OCI-LY3 (cell line): ENCODE measurements around the gene LDLRAD4.

ENCODE experiments used
- H2AFZ ChIP-seq: fragments of 200-600, 300-600 bp; shearing (Covaris generic); 2 replicates; pipeline ENCODE4 v1.6.0; 2014; ENCODE audit warnings: antibody characterized with exemption, low read depth, low read length
- H3K27ac ChIP-seq: fragments of 200-600, 300-600 bp; sonication (generic); 2 replicates; pipeline ENCODE4 v1.5.1; 2014; ENCODE audit warnings: mild to moderate bottlenecking, low read length, moderate library complexity, mixed read lengths
- H3K27me3 ChIP-seq: fragments of 200-600, 300-600 bp; sonication (generic); 2 replicates; pipeline ENCODE4 v1.6.1; 2014; ENCODE audit warnings: low read depth, low read length, mixed read lengths
- H3K36me3 ChIP-seq: fragments of 200-600, 300-600 bp; sonication (generic); replicated peaks from 2 replicates; pipeline ENCODE3; 2014; ENCODE audit warnings: low read depth, low read length, mixed read lengths
- H3K4me1 ChIP-seq: fragments of 300-600, 200-600 bp; sonication (generic); 2 replicates; pipeline ENCODE4 v1.6.1; 2014; ENCODE audit warnings: low read length, mixed read lengths
- H3K4me2 ChIP-seq: fragments of 200-600, 300-600 bp; sonication (generic); 2 replicates; pipeline ENCODE4 v1.6.1; 2014; ENCODE audit warnings: low read length, mixed read lengths
- H3K4me3 ChIP-seq: fragments of 300-600, 200-600 bp; sonication (generic); 2 replicates; pipeline ENCODE4 v1.5.1; 2014; ENCODE audit warnings: antibody characterized with exemption, mild to moderate bottlenecking, low read length, moderate library complexity
- H3K79me2 ChIP-seq: fragments of 300-600, 200-600 bp; shearing (Covaris generic); 2 replicates; pipeline ENCODE4 v1.6.1; 2014; ENCODE audit warnings: mild to moderate bottlenecking, low read length, mixed read lengths
- H3K9ac ChIP-seq: fragments of 300-600, 200-600 bp; shearing (Covaris generic); 2 replicates; pipeline ENCODE4 v1.6.0; 2014; ENCODE audit warnings: mild to moderate bottlenecking, low read length, moderate library complexity
- H3K9me3 ChIP-seq: fragments of 200-600, 300-600 bp; shearing (Covaris generic); 2 replicates; pipeline ENCODE4 v1.6.1; 2014; ENCODE audit warnings: low read length, mixed read lengths; ENCODE audit not compliant: insufficient read depth
- H4K20me1 ChIP-seq: fragments of 200-600, 300-600 bp; sonication (generic); 2 replicates; pipeline ENCODE4 v1.6.1; 2016; ENCODE audit warnings: low read length, mixed read lengths; ENCODE audit not compliant: insufficient read depth
- CTCF ChIP-seq: fragments of 200-600, 300-600 bp; sonication (generic); IDR thresholded peaks from 2 replicates; pipeline ENCODE4 v1.5.1; 2014; ENCODE audit warnings: antibody characterized with exemption, low read length, low read depth
- EZH2phosphoT487 ChIP-seq: fragments of 200-600 bp; shearing (Covaris generic); IDR thresholded peaks from 2 replicates; pipeline ENCODE4 v1.6.1; 2018; ENCODE audit warnings: antibody characterized with exemption, mixed run types, low read depth

Gene LDLRAD4

DNA sequence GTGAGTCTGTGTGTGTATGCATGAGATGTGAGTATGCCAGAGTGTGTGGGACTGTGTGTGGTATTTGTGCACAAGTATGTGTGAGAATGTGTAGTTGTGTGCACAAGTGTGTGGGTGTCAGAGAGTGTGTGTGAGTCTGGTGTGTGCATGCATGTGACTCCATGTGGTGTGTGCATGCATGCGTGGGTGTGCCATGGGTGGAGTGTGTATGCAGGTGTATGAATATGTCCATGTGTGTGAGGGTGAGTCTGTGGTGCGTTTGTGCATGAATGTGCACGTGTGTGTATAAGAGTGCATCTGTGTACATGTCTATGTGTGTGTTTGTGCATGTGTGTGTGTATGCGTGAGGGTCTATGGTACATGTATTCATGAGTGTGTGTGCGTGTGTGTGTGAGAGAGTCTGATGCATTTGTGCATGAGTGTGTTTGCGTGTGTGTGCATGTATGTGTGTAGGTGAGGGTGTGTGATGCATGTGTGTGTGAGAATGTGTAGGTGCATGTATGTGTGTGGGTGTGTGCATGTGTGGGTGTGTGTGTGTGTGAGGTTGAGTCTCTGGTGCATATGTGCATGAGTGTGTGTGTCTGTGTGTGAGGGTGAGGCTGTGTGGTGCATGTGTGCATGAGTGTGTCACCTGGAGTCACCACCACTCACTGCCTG is 226.8 kb downstream of the LDLRAD4 start:
- no peak for TF ChIP-seq CTCF
- no peak for TF ChIP-seq EZH2phosphoT487
- H4K20me1 ChIP-seq: no peaks in the 10 kb centered on the region
- H3K36me3 ChIP-seq: no peaks in the 10 kb centered on the region
- peaks cover 10% of the 10 kb centered on the region; the same call in 1 of the 2 replicates for H3K4me1 ChIP-seq
- no peak overlapping the region for H3K27ac ChIP-seq
- no peaks in the 10 kb centered on the region for H3K9me3 ChIP-seq
- H3K4me2 ChIP-seq: no peak overlapping the region
- H3K4me3 ChIP-seq: no peak overlapping the region
- H3K27me3 ChIP-seq: peaks cover 61% of the 10 kb centered on the region
- H3K9ac ChIP-seq: no peak overlapping the region
- no peak overlapping the region for H2AFZ ChIP-seq
- no peaks in the 10 kb centered on the region for H3K79me2 ChIP-seq

DNA sequence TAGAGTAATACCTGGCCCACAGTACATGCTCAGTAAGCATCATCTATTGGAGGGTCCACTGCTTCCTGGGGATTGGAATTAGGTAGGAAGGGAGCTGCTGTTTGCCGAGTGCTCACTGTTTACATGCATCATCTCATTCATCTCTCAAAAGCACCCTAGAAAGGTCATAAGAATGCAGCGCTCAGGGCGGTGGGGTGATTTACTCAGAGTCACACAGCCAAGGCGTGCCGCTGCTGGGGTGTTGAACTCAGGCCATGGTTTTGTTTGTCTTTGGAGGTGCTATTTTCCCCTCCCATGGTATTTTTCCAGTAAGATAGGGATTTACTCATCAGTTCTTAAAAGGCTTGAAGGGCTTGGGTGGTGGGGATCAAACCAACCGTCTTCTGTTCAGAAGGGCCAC is 227.5 kb downstream of the LDLRAD4 start:
- H3K9ac ChIP-seq: no peak overlapping the region
- TF ChIP-seq EZH2phosphoT487 (no peak), CTCF (no peak)

DNA sequence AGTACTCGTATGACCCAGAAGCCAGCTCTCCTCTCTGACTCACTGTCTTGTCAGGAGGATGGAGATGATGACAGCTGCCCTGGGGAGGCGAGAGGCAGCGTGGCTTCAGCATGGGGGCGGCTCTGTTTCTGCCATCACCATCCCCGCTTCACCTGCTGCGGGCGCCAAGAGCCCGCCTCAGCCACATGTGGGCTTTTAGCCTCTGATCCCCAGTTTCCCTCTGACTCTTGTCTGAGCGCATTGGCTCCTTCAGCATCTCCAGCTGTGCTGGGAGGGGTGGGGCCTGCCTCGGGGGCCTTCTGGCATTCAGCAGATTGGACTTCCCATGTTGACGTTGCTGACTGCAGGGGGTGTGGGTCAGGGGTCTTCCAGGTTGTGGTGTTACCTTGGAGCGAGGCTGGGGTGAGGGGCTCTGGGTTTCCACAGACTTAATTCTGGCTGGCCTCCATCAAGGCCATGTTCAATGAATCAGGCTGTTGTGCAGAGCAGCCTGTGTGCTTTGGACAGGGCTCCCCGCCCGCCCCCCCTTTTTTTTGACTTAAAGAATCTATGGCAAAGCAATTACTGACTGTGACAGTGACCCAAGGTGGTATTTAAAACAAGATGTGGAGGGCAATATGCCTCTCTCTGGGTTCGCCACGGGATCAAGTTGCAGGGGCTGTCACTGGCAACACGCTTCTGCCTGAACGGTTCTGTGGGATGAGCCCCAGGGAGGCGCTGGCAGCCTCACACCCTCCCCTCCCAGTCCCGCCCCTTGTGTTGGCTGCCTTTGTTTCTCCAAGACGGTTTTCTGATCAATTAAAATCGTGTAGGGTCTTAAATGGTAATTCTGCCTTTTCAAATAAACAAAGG is 228.3 kb downstream of the LDLRAD4 start:
- H3K36me3 ChIP-seq: no peaks in the 10 kb centered on the region
- H2AFZ ChIP-seq: no peak overlapping the region
- peaks cover 10% of the 10 kb centered on the region; the same call in 1 of the 2 replicates for H3K4me1 ChIP-seq
- no peaks in the 10 kb centered on the region for H3K9me3 ChIP-seq
- H4K20me1 ChIP-seq: no peaks in the 10 kb centered on the region
- H3K4me3 ChIP-seq: no peak overlapping the region; the same call in 1 of the 2 replicates
- no peak for TF ChIP-seq EZH2phosphoT487
- no peak for TF ChIP-seq CTCF
- peak overlapping the region; percentile 56; the same call in 1 of the 2 replicates for H3K4me2 ChIP-seq
- no peak overlapping the region for H3K9ac ChIP-seq
- H3K27ac ChIP-seq: no peak overlapping the region
- H3K79me2 ChIP-seq: no peaks in the 10 kb centered on the region
- peaks cover 59% of the 10 kb centered on the region for H3K27me3 ChIP-seq

More for the DNA sequence above, 227.5 kb downstream of the LDLRAD4 start:
- Histone ChIP-seq H2AFZ (no peak overlapping the region), H4K20me1 (no peaks in the 10 kb centered on the region), H3K4me2 (no peak overlapping the region), H3K79me2 (no peaks in the 10 kb centered on the region), H3K9me3 (no peaks in the 10 kb centered on the region), H3K27ac (no peak overlapping the region), H3K27me3 (peaks cover 61% of the 10 kb centered on the region), H3K36me3 (no peaks in the 10 kb centered on the region), H3K4me1 (peaks cover 10% of the 10 kb centered on the region; the same call in 1 of the 2 replicates), H3K4me3 (no peak overlapping the region)
